HepG2 (cell line): ENCODE data around the gene CEP164.

Source experiments
- GLMP ChIP-seq: sonication (generic); formaldehyde crosslinking; IDR thresholded peaks from 2 replicates; pipeline ENCODE4 v1.9.0; 2021; ENCODE audit warnings: missing genetic modification reagents, mild to moderate bottlenecking, borderline replicate concordance
- MED1 ChIP-seq: sonication (generic); formaldehyde crosslinking; IDR thresholded peaks from 2 replicates; pipeline ENCODE4 v1.4.0; 2020; ENCODE audit warnings: missing genetic modification reagents
- POLR2A ChIP-seq, 2 experiments: IDR thresholded peaks; 2 replicates each; pipeline ENCODE4 v1.6.1; 2011; ENCODE audit warnings: low read depth in 2 of 2, low read length in 2 of 2, mild to moderate bottlenecking in 1 of 2, moderate library complexity in 1 of 2; ENCODE audit not compliant: insufficient read depth in 1 of 2
- PTBP1 ChIP-seq: fragments of 200-400 bp; formaldehyde crosslinking; IDR thresholded peaks from 2 replicates; pipeline ENCODE4 v1.6.1; 2018; ENCODE audit warnings: low read length, low read depth; ENCODE audit not compliant: poor library complexity, severe bottlenecking
- SMARCC2 ChIP-seq: fragments of 450-650 bp; IDR thresholded peaks from 2 replicates; pipeline ENCODE4 v1.6.1; 2017; ENCODE audit warnings: antibody characterized with exemption, mild to moderate bottlenecking
- TGIF2 ChIP-seq: IDR thresholded peaks from 2 replicates; pipeline ENCODE4 v1.6.1; 2016; ENCODE audit warnings: control low read depth, missing compliant biosample characterization
- XRCC5 ChIP-seq: fragments of 200-400 bp; formaldehyde crosslinking; optimal IDR thresholded peaks from 2 replicates; pipeline ENCODE3; 2017; ENCODE audit warnings: mild to moderate bottlenecking, low read length
- ZNF121 ChIP-seq: sonication (generic); formaldehyde crosslinking; IDR thresholded peaks from 2 replicates; pipeline ENCODE4 v1.5.0; 2020; ENCODE audit warnings: mild to moderate bottlenecking, missing genetic modification reagents
- ZNF263 ChIP-seq: sonication (generic); formaldehyde crosslinking; IDR thresholded peaks from 2 replicates; pipeline ENCODE4 v1.4.0; 2020; ENCODE audit warnings: missing genetic modification reagents
- TF ChIP-seq, protein P1 (sequence below): sonication (generic); formaldehyde crosslinking; IDR thresholded peaks from 2 replicates; pipeline ENCODE4 v1.5.0; 2020; ENCODE audit warnings: mild to moderate bottlenecking, missing genetic modification reagents, moderate library complexity

DNA sequence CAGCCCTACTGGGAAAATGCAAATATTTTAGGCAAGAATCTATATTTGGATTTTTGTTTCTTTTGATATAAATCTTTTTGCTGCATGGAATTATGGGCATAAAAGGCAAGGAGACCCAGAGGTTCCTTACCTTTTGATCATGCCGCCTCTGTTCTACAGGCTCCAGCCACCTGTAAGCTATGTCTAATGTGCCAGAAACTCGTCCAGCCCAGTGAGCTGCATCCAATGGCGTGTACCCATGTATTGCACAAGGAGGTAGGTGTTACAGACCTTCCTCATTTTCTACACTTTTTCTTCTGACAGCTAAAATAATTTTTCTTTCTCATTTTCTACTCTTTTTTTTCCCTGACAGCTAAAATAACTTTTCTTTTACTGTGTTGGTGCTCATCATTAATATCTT, 44.7 kb upstream of the CEP164 start:
- TF ChIP-seq GLMP (CRISPR knock-in tag), result no peak
- no peak for TF ChIP-seq TGIF2 (CRISPR knock-in tag)
- TF ChIP-seq PTBP1, result no peak
- TF ChIP-seq, protein P1, sequence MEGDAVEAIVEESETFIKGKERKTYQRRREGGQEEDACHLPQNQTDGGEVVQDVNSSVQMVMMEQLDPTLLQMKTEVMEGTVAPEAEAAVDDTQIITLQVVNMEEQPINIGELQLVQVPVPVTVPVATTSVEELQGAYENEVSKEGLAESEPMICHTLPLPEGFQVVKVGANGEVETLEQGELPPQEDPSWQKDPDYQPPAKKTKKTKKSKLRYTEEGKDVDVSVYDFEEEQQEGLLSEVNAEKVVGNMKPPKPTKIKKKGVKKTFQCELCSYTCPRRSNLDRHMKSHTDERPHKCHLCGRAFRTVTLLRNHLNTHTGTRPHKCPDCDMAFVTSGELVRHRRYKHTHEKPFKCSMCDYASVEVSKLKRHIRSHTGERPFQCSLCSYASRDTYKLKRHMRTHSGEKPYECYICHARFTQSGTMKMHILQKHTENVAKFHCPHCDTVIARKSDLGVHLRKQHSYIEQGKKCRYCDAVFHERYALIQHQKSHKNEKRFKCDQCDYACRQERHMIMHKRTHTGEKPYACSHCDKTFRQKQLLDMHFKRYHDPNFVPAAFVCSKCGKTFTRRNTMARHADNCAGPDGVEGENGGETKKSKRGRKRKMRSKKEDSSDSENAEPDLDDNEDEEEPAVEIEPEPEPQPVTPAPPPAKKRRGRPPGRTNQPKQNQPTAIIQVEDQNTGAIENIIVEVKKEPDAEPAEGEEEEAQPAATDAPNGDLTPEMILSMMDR (CRISPR knock-in tag), result no peak
- no peak for TF ChIP-seq POLR2A (IDR thresholded peaks at IDR 0.05; ENCODE audit: insufficient read depth in 1 of 2, low read depth in 2 of 2, low read length in 2 of 2)
- no peak for TF ChIP-seq MED1 (CRISPR knock-in tag)
- TF ChIP-seq ZNF121 (CRISPR knock-in tag), result no peak
- no peak for TF ChIP-seq ZNF263
- TF ChIP-seq SMARCC2, result no peak
- no peak for TF ChIP-seq XRCC5
